NCI-H146 (cell line): Measurements from ENCODE around the gene HDX.
"Not testable (repeated sequence)": the region's sequence is repeated elsewhere in the genome, so short reads cannot be mapped to it uniquely, and the experiment has no call there.

Source experiments
- DNase-seq: peaks from one replicate; lab custom pipeline; 2025; lab: John Stamatoyannopoulos, UW

The HDX gene

GRCh38 chrX:84339507-84340364 is 162.5 kb downstream of the HDX start:
- peak; percentile 26 for DNase-seq

GRCh38 chrX:84336646-84337045 is 165.6 kb downstream of the HDX start:
- DNase-seq, result no peak

GRCh38 chrX:84335121-84335520 is 167.1 kb downstream of the HDX start:
- DNase-seq, result peak; percentile 75

- no peak for DNase-seq
Measured at GRCh38 chrX:84322083-84322827, 180.0 kb downstream of the HDX start.

- no peak for DNase-seq
Measured at GRCh38 chrX:84320614-84321013, 181.6 kb downstream of the HDX start.

GRCh38 chrX:84320023-84320422 is 182.2 kb downstream of the HDX start:
- DNase-seq, result no peak

GRCh38 chrX:84318661-84319060 is 183.6 kb downstream of the HDX start:
- no peak for DNase-seq

DNA sequence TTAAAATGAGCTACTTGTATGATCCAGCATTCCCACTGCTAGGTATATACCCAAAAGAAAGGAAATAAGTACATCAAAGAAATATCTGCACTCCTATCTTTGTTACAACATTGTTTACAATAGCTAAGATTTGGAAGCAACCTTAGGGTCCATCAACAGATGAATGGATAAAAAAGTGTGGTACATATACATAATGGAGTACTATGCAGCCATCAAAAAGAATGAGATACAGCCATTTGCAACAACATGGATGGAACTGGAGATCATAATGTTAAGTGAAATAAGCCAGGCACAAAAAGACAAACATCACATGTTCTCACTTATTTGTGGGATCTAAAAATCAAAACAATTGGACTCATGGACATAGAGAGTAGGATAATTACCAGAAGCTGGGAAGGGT is 186.3 kb downstream of the HDX start:
- DNase-seq, result not testable (repeated sequence)
